HepG2 (cell line): ENCODE data around the gene SNAPIN. TPM values are rescaled to one million over a fixed set of nuclear protein-coding genes. Genes with fewer than 3 reads are reported as not detected.

Experiments
- ATAC-seq: fragments of 200-7000 bp; cut with Tn5 transposase; 3 replicates; pipeline ENCODE4 v1.9.1; 2020; ENCODE audit warnings: mild to moderate bottlenecking, moderate library complexity
- BruUV-seq: library from RNA; stranded (reverse); fragments of 400-500 nt; replicated peaks from 2 replicates; lab custom pipeline; 2021; lab: Mats Ljungman, UMichigan
- CTCF ChIA-PET: fragments of 300-600 bp; formaldehyde crosslinking; extraction: SDS; loops from one replicate; lab custom pipeline; 2021; ENCODE audit warnings: low total read pairs, inconsistent platforms, low intra/inter-chr PET ratio; lab: Yijun Ruan, JAX
- POLR2A ChIA-PET: fragments of 350-600 bp; sonication (Branson Sonifier 250); formaldehyde crosslinking; loops from one replicate; lab custom pipeline; 2020; ENCODE audit warnings: antibody characterized with exemption, inconsistent platforms; lab: Yijun Ruan, JAX
- DNase-seq: peaks from one replicate; pipeline ENCODE4 v3.0.0-alpha.2; 2015; ENCODE audit warnings: low spot score
- FAIRE-seq: peaks from 3 replicates; lab custom pipeline; 2011; peaks lifted over from hg19 to GRCh38; lab: Jason Lieb, UNC
- H2AFZ ChIP-seq: one replicate; pipeline ENCODE4 v1.6.1; 2011; ENCODE audit warnings: low read length, inconsistent platforms
- H3K27ac ChIP-seq: fragments of 300-600 bp; 3 replicates; pipeline ENCODE4 v1.8.0; 2011; ENCODE audit warnings: mixed run types, mild to moderate bottlenecking, mixed read lengths, low read length, inconsistent platforms; ENCODE audit not compliant: insufficient read depth; ENCODE audit errors: extremely low read length
- H3K27me3 ChIP-seq, 2 experiments: fragments of 200-600 bp in 1 of 2; 2 replicates in 1 of 2; 3 replicates in 1 of 2; pipeline versions ENCODE4 v1.6.0 to v1.8.0; 2011; ENCODE audit warnings: low read length in 2 of 2, mild to moderate bottlenecking in 2 of 2, moderate library complexity in 2 of 2, inconsistent platforms in 1 of 2; ENCODE audit not compliant: insufficient read depth in 2 of 2, control insufficient read depth in 1 of 2
- H3K36me3 ChIP-seq, 2 experiments: fragments of 200-600 bp in 1 of 2; replicated peaks in 1 of 2; 2 replicates in 1 of 2; 3 replicates in 1 of 2; pipeline versions ENCODE4 v1.5.1 to v1.8.0; 2011; ENCODE audit warnings: low read length in 2 of 2, inconsistent platforms in 1 of 2; ENCODE audit not compliant: insufficient read depth in 2 of 2, control insufficient read depth in 1 of 2
- H3K4me1 ChIP-seq: 2 replicates; pipeline ENCODE4 v1.5.1; 2012; ENCODE audit warnings: low read length, inconsistent platforms; ENCODE audit not compliant: insufficient read depth
- H3K4me2 ChIP-seq: 2 replicates; pipeline ENCODE4 v1.6.0; 2011; ENCODE audit warnings: low read depth, low read length, inconsistent platforms
- H3K4me3 ChIP-seq, 3 experiments: fragments of 200-600 bp in 1 of 3; sonication (generic), shearing (Covaris generic) in 1 of 3; replicated peaks in 1 of 3; 2 replicates each; pipeline ENCODE4 v1.5.1; 2011 to 2016; ENCODE audit warnings: low read length in 3 of 3, inconsistent platforms in 2 of 3, low read depth in 2 of 3, mild to moderate bottlenecking in 2 of 3, control low read depth in 1 of 3, mixed read lengths in 1 of 3; ENCODE audit not compliant: insufficient read depth in 1 of 3
- H3K79me2 ChIP-seq: one replicate; pipeline ENCODE4 v1.6.1; 2011; ENCODE audit warnings: low read length, inconsistent platforms; ENCODE audit not compliant: insufficient read depth
- H3K9ac ChIP-seq: 2 replicates; pipeline ENCODE4 v1.6.0; 2011; ENCODE audit warnings: mild to moderate bottlenecking, low read depth, low read length, inconsistent platforms; ENCODE audit not compliant: insufficient read depth
- H3K9me3 ChIP-seq: 2 replicates; pipeline ENCODE4 v1.5.1; 2012; ENCODE audit warnings: mild to moderate bottlenecking, low read length
- H4K20me1 ChIP-seq: 2 replicates; pipeline ENCODE4 v1.6.0; 2011; ENCODE audit warnings: inconsistent platforms, mild to moderate bottlenecking, low read length, moderate library complexity; ENCODE audit not compliant: insufficient read depth
- AGO1 ChIP-seq: fragments of 200-400 bp; formaldehyde crosslinking; IDR thresholded peaks from 2 replicates; pipeline ENCODE4 v1.6.1; 2017; ENCODE audit warnings: mild to moderate bottlenecking, low read depth, low read length, moderate library complexity; ENCODE audit not compliant: poor library complexity, severe bottlenecking
- AGO2 ChIP-seq: fragments of 200-400 bp; formaldehyde crosslinking; optimal IDR thresholded peaks from 2 replicates; pipeline ENCODE3; 2017; ENCODE audit warnings: mild to moderate bottlenecking, low read depth, low read length, moderate library complexity
- AKAP8 ChIP-seq: sonication (generic); formaldehyde crosslinking; IDR thresholded peaks from 2 replicates; pipeline ENCODE4 v1.5.1; 2020; ENCODE audit warnings: mild to moderate bottlenecking, missing genetic modification reagents
- CBX1 ChIP-seq: IDR thresholded peaks from one replicate; pipeline ENCODE4 v1.6.1; 2016; ENCODE audit warnings: antibody characterized with exemption, low read depth
- EP300 ChIP-seq, 3 experiments: sonication (generic) in 1 of 3; formaldehyde crosslinking in 1 of 3; IDR thresholded peaks; 2 replicates each; pipeline versions ENCODE4 v1.5.1 to v1.6.1; 2011 to 2020; ENCODE audit warnings: low read depth in 2 of 3, low read length in 2 of 3, borderline replicate concordance in 1 of 3, improper control_type of control experiment in 1 of 3, mild to moderate bottlenecking in 1 of 3, missing genetic modification reagents in 1 of 3, moderate library complexity in 1 of 3
- FOXP4 ChIP-seq: sonication (generic); formaldehyde crosslinking; IDR thresholded peaks from 2 replicates; pipeline ENCODE4 v1.4.0; 2020; ENCODE audit warnings: missing genetic modification reagents
- JUN ChIP-seq: sonication (generic); formaldehyde crosslinking; IDR thresholded peaks from 2 replicates; pipeline ENCODE4 v1.4.0; 2020; ENCODE audit warnings: mild to moderate bottlenecking, missing genetic modification reagents
- MED1 ChIP-seq: sonication (generic); formaldehyde crosslinking; IDR thresholded peaks from 2 replicates; pipeline ENCODE4 v1.4.0; 2020; ENCODE audit warnings: missing genetic modification reagents
- PAF1 ChIP-seq: IDR thresholded peaks from 2 replicates; pipeline ENCODE4 v1.6.1; 2016; ENCODE audit warnings: missing genetic modification reagents, missing compliant biosample characterization
- PAX8 ChIP-seq: sonication (generic); formaldehyde crosslinking; IDR thresholded peaks from 2 replicates; pipeline ENCODE4 v1.8.0; 2022; ENCODE audit warnings: mild to moderate bottlenecking, missing genetic modification reagents, borderline replicate concordance
- POLR2A ChIP-seq, 2 experiments: IDR thresholded peaks; 2 replicates each; pipeline ENCODE4 v1.6.1; 2011; ENCODE audit warnings: low read depth in 2 of 2, low read length in 2 of 2, mild to moderate bottlenecking in 1 of 2, moderate library complexity in 1 of 2; ENCODE audit not compliant: insufficient read depth in 1 of 2
- RBM22 ChIP-seq: fragments of 200-400 bp; formaldehyde crosslinking; optimal IDR thresholded peaks from 2 replicates; pipeline ENCODE3; 2017; ENCODE audit warnings: mild to moderate bottlenecking, low read length, moderate library complexity
- RERE ChIP-seq: IDR thresholded peaks from 2 replicates; pipeline ENCODE4 v1.6.1; 2016; ENCODE audit warnings: low read depth, missing genetic modification reagents, missing compliant biosample characterization
- SAP130 ChIP-seq: IDR thresholded peaks from 2 replicates; pipeline ENCODE4 v1.6.1; 2016; ENCODE audit warnings: low read depth
- ZNF335 ChIP-seq: sonication (generic); formaldehyde crosslinking; IDR thresholded peaks from 2 replicates; pipeline ENCODE4 v1.4.0; 2020; ENCODE audit warnings: missing genetic modification reagents
- ZNF781 ChIP-seq: sonication (generic); formaldehyde crosslinking; IDR thresholded peaks from 2 replicates; pipeline ENCODE4 v1.5.1; 2020; ENCODE audit warnings: borderline replicate concordance, mild to moderate bottlenecking, missing genetic modification reagents; ENCODE audit errors: not compliant biosample characterization
- WGBS: methylation state at CpG from one replicate; pipeline ENCODE4 v1.1.6; 2017; ENCODE audit warnings: low lambda C conversion rate; 5-methylcytosine and 5-hydroxymethylcytosine counted together
- in situ Hi-C: cut with HindIII; loops from 2 replicates; pipeline ENCODE4 v1.10.0; 2017; ENCODE audit warnings: low pct_unique_long_range_greater_than_20kb; ENCODE audit not compliant: extremely low pct_ligation_motif_present
- intact Hi-C: fragments of 100-400 bp; cut with micrococcal nuclease; formaldehyde crosslinking; loops from one replicate; pipeline ENCODE4 v1.10.0; 2022; ENCODE audit not compliant: unreplicated experiment
- polyA plus RNA-seq, 8 experiments: library from polyadenylated mRNA; depleted of rRNA in 3 of 8; stranded (reverse) in 7 of 8; unstranded in 1 of 8; fragments of >200 nt; fragmentation: Illumina TruSeq in 4 of 8; extraction: Trizol in 4 of 8; gene quantifications; 2 replicates each; pipeline versions ENCODE4 v1.2.1 to v1.2.3, GENCODE V29; 2011 to 2016; ENCODE audit warnings: low read depth in 4 of 8, missing spikeins in 1 of 8, mixed read lengths in 1 of 8; ENCODE audit not compliant: insufficient read depth in 1 of 8
- total RNA-seq, 5 experiments: library from RNA; depleted of rRNA; stranded (reverse); fragments of >200 nt; fragmentation: Illumina TruSeq; extraction: Trizol; gene quantifications; 2 replicates each; pipeline ENCODE4 v1.2.3, GENCODE V29; 2016; ENCODE audit warnings: low read depth in 1 of 5

Gene SNAPIN
- total and polyA plus RNA-seq, 2 of the 13 experiments (the other 11 are each of a cell fraction or from before 2014, with no cell fraction given): 23.9 to 25.7 TPM

GRCh38 chr1:153647346-153647714 lies 11.2 kb upstream of the SNAPIN start (continued):
- TF ChIP-seq RERE (no peak), AKAP8 (CRISPR knock-in tag) (0 out of 2 replicates have a peak, but pooled peaks have one; percentile 37), POLR2A (IDR thresholded peaks at IDR 0.05; ENCODE audit: insufficient read depth in 1 of 2, low read depth in 2 of 2, low read length in 2 of 2) (peak in 1 of 2 experiments; percentile 48; a peak in 2 of 4 replicates), PAX8 (no peak), SAP130 (CRISPR knock-in tag) (peak; percentile 33; the same call in 1 of the 2 replicates)

- FAIRE-seq (no peak), DNase-seq (no peak), ATAC-seq (no peak)
- no peaks in the 10 kb centered on the region; the same call in 1 of the 2 replicates for H4K20me1 ChIP-seq
- no peak overlapping the region for H2AFZ ChIP-seq
- no TSS peak for BruUV-seq
- no peaks in the 10 kb centered on the region for H3K79me2 ChIP-seq
- no peak overlapping the region for H3K9ac ChIP-seq
- intact Hi-C loops: no loop called here
- no peaks in the 10 kb centered on the region for H3K9me3 ChIP-seq
- CTCF ChIA-PET: no interaction called here
- no peak overlapping the region for H3K27ac ChIP-seq
- in situ Hi-C loops: no loop called here
- H3K36me3 ChIP-seq: peaks cover 8 to 30% of the 10 kb centered on the region in 2 experiments
- H3K4me2 ChIP-seq: no peak overlapping the region
- peaks cover 19% of the 10 kb centered on the region for H3K4me1 ChIP-seq
- H3K4me3 ChIP-seq: no peak overlapping the region
- 84% methylated on average over 9 of the region's 10 CpGs for WGBS
- POLR2A ChIA-PET: interaction anchor here (1.3 to 4.6 kb wide), 8 partner anchors 10 to 140 kb away, joined by 3 to 36 read pairs (median 7); partner anchors contain the start of genes CHTOP, S100A1, S100A13 and SNAPIN
- no peaks in the 10 kb centered on the region for H3K27me3 ChIP-seq
- TF ChIP-seq RBM22 (peak; percentile 54), PAF1 (CRISPR knock-in tag) (peak; percentile 84; the same call in 1 of the 2 replicates), ZNF781 (CRISPR knock-in tag) (no peak), AGO2 (peak; percentile 83), AGO1 (peak; percentile 76), EP300 (IDR thresholded peaks at IDR 0.05; ENCODE audit: low read depth in 2 of 2, low read length in 2 of 2) (no peak), EP300 (CRISPR knock-in tag; IDR thresholded peaks at IDR 0.05; ENCODE audit: borderline replicate concordance) (0 out of 2 replicates have a peak, but pooled peaks have one; percentile 21), MED1 (CRISPR knock-in tag) (no peak), FOXP4 (CRISPR knock-in tag) (0 out of 2 replicates have a peak, but pooled peaks have one; percentile 5), CBX1 (no peak), ZNF335 (CRISPR knock-in tag) (no peak), JUN (CRISPR knock-in tag) (no peak)
These were observed 10.4 kb upstream of the SNAPIN start for GRCh38 chr1:153648000-153648643.
